SK-N-SH treated with all-trans-retinoic acid at 6 μM for 48 hours (cell line): Measurements from ENCODE around the gene FOXK1.

Source experiments
- ARNTL ChIP-seq: fragments of 450-650 bp; formaldehyde crosslinking; IDR thresholded peaks from 2 replicates; pipeline ENCODE4 v1.5.0; 2020; ENCODE audit warnings: low read depth, mild to moderate bottlenecking, moderate library complexity, borderline replicate concordance
- CSDC2 ChIP-seq: fragments of 250-450 bp; sonication (Bioruptor Pico); IDR thresholded peaks from 2 replicates; pipeline ENCODE4 v1.5.0; 2020; ENCODE audit warnings: mild to moderate bottlenecking, moderate library complexity
- ESRRG ChIP-seq: fragments of 250-450 bp; sonication (Bioruptor Pico); IDR thresholded peaks from 2 replicates; pipeline ENCODE4 v1.6.1; 2021; ENCODE audit warnings: mild to moderate bottlenecking
- GLIS3 ChIP-seq: fragments of 250-450 bp; sonication (Bioruptor Pico); IDR thresholded peaks from 2 replicates; pipeline ENCODE4 v1.5.0; 2020; ENCODE audit warnings: mild to moderate bottlenecking, moderate library complexity
- RARB ChIP-seq: fragments of 250-450 bp; sonication (Bioruptor Pico); IDR thresholded peaks from 2 replicates; pipeline ENCODE4 v1.8.0; 2021; ENCODE audit warnings: mild to moderate bottlenecking, moderate library complexity
- TOX ChIP-seq: fragments of 250-450 bp; sonication (Bioruptor Pico); IDR thresholded peaks from 2 replicates; pipeline ENCODE4 v1.8.0; 2021; ENCODE audit warnings: mild to moderate bottlenecking, moderate library complexity, borderline replicate concordance
- ZFP3 ChIP-seq: fragments of 250-450 bp; sonication (Bioruptor Pico); IDR thresholded peaks from 2 replicates; pipeline ENCODE4 v1.5.0; 2020; ENCODE audit warnings: mild to moderate bottlenecking, moderate library complexity
- ZFP30 ChIP-seq: fragments of 450-650 bp; formaldehyde crosslinking; IDR thresholded peaks from 2 replicates; pipeline ENCODE4 v1.5.0; 2022; ENCODE audit warnings: mild to moderate bottlenecking, moderate library complexity
- ZNF565 ChIP-seq: fragments of 450-650 bp; formaldehyde crosslinking; conservative IDR thresholded peaks from 2 replicates; pipeline ENCODE4 v1.5.0; 2020; ENCODE audit warnings: low read depth, mild to moderate bottlenecking, moderate library complexity
- TF ChIP-seq, protein P1 (sequence below): fragments of 250-450 bp; sonication (Bioruptor Pico); IDR thresholded peaks from 2 replicates; pipeline ENCODE4 v1.5.1; 2021; ENCODE audit warnings: mild to moderate bottlenecking, moderate library complexity

GRCh38 chr7:4782333-4783291, 100.5 kb downstream of the FOXK1 start:
- TF ChIP-seq ESRRG (CRISPR knock-in tag) (no peak), ZFP3 (CRISPR knock-in tag) (no peak), ARNTL (CRISPR knock-in tag) (no peak), TOX (CRISPR knock-in tag) (no peak), CSDC2 (CRISPR knock-in tag) (no peak), GLIS3 (CRISPR knock-in tag) (no peak), RARB (CRISPR knock-in tag) (no peak), ZFP30 (CRISPR knock-in tag) (no peak), ZNF565 (CRISPR knock-in tag) (no peak)
- TF ChIP-seq, protein P1, sequence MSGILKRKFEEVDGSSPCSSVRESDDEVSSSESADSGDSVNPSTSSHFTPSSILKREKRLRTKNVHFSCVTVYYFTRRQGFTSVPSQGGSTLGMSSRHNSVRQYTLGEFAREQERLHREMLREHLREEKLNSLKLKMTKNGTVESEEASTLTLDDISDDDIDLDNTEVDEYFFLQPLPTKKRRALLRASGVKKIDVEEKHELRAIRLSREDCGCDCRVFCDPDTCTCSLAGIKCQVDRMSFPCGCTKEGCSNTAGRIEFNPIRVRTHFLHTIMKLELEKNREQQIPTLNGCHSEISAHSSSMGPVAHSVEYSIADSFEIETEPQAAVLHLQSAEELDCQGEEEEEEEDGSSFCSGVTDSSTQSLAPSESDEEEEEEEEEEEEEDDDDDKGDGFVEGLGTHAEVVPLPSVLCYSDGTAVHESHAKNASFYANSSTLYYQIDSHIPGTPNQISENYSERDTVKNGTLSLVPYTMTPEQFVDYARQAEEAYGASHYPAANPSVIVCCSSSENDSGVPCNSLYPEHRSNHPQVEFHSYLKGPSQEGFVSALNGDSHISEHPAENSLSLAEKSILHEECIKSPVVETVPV (CRISPR knock-in tag) = no peak
